IPS-18a (cell line): ENCODE results near the gene YDJC.
A peak's percentile ranks its signal among the peaks of the same experiment; 100 is the strongest.

ENCODE experiments used
- H3K27ac ChIP-seq: one replicate; pipeline ENCODE4 v1.5.1; 2013; ENCODE audit warnings: low read length
- H3K27me3 ChIP-seq: one replicate; pipeline ENCODE4 v1.6.1; 2013; ENCODE audit warnings: mild to moderate bottlenecking, low read length; ENCODE audit not compliant: control insufficient read depth, insufficient read depth
- H3K36me3 ChIP-seq: one replicate; pipeline ENCODE4 v1.6.1; 2013; ENCODE audit warnings: low read depth, low read length; ENCODE audit not compliant: control insufficient read depth
- H3K4me1 ChIP-seq: one replicate; pipeline ENCODE4 v1.6.1; 2013; ENCODE audit warnings: low read depth, low read length; ENCODE audit not compliant: control insufficient read depth
- H3K4me3 ChIP-seq: one replicate; pipeline ENCODE4 v1.5.1; 2013; ENCODE audit warnings: low read length
- H3K9ac ChIP-seq: one replicate; pipeline ENCODE4 v1.6.1; 2013; ENCODE audit warnings: mild to moderate bottlenecking, low read length, moderate library complexity
- H3K9me3 ChIP-seq: one replicate; pipeline ENCODE4 v1.6.1; 2013; ENCODE audit warnings: low read depth, low read length; ENCODE audit not compliant: control insufficient read depth

Gene YDJC

GRCh38 chr22:21663738-21664137, 33.9 kb upstream of the YDJC start:
- H3K36me3 ChIP-seq, result no peaks in the 10 kb centered on the region
- no peak overlapping the region for H3K27ac ChIP-seq
- H3K4me3 ChIP-seq, result no peak overlapping the region
- H3K4me1 ChIP-seq, result no peaks in the 10 kb centered on the region
- no peak overlapping the region for H3K9ac ChIP-seq
- H3K9me3 ChIP-seq, result no peaks in the 10 kb centered on the region
- no peaks in the 10 kb centered on the region for H3K27me3 ChIP-seq

GRCh38 chr22:21661991-21662390, 32.2 kb upstream of the YDJC start:
- Histone ChIP-seq H3K9me3 (no peaks in the 10 kb centered on the region), H3K4me1 (no peaks in the 10 kb centered on the region), H3K36me3 (no peaks in the 10 kb centered on the region), H3K27me3 (no peaks in the 10 kb centered on the region), H3K27ac (no peak overlapping the region), H3K9ac (no peak overlapping the region), H3K4me3 (no peak overlapping the region)

GRCh38 chr22:21660904-21661303, 31.1 kb upstream of the YDJC start:
- Histone ChIP-seq H3K9me3 (no peaks in the 10 kb centered on the region), H3K4me3 (no peak overlapping the region), H3K4me1 (no peaks in the 10 kb centered on the region), H3K27ac (no peak overlapping the region), H3K9ac (no peak overlapping the region), H3K27me3 (no peaks in the 10 kb centered on the region), H3K36me3 (no peaks in the 10 kb centered on the region)

GRCh38 chr22:21659864-21660525, 30.2 kb upstream of the YDJC start:
- Histone ChIP-seq H3K9ac (no peak overlapping the region), H3K4me1 (no peaks in the 10 kb centered on the region), H3K36me3 (peaks cover under 1% of the 10 kb centered on the region), H3K27me3 (no peaks in the 10 kb centered on the region), H3K9me3 (no peaks in the 10 kb centered on the region), H3K27ac (no peak overlapping the region), H3K4me3 (no peak overlapping the region)

- H3K9ac ChIP-seq, result peak overlapping the region; percentile 50
Measured at GRCh38 chr22:21657360-21658032, 27.7 kb upstream of the YDJC start.

GRCh38 chr22:21657020-21657359, 27.2 kb upstream of the YDJC start:
- no peaks in the 10 kb centered on the region for H3K9me3 ChIP-seq
- H3K27ac ChIP-seq, result no peak overlapping the region
- H3K27me3 ChIP-seq, result no peaks in the 10 kb centered on the region
- peaks cover 16% of the 10 kb centered on the region for H3K36me3 ChIP-seq
- peaks cover 3% of the 10 kb centered on the region for H3K4me1 ChIP-seq
- H3K9ac ChIP-seq, result no peak overlapping the region
- peak overlapping the region; percentile 61 for H3K4me3 ChIP-seq

More at GRCh38 chr22:21657360-21658032, 27.7 kb upstream of the YDJC start:
- Histone ChIP-seq H3K36me3 (peaks cover 16% of the 10 kb centered on the region), H3K27ac (no peak overlapping the region), H3K4me1 (peaks cover 3% of the 10 kb centered on the region), H3K4me3 (peak overlapping the region; percentile 61), H3K9me3 (no peaks in the 10 kb centered on the region), H3K27me3 (no peaks in the 10 kb centered on the region)

- Histone ChIP-seq H3K9ac (peak overlapping the region; percentile 89), H3K4me3 (peak overlapping the region; percentile 90), H3K4me1 (peaks cover 12% of the 10 kb centered on the region), H3K36me3 (peaks cover 16% of the 10 kb centered on the region), H3K27me3 (no peaks in the 10 kb centered on the region), H3K27ac (no peak overlapping the region), H3K9me3 (no peaks in the 10 kb centered on the region)
Measured at GRCh38 chr22:21652547-21653545, 23.0 kb upstream of the YDJC start.

GRCh38 chr22:21652010-21652546, 22.3 kb upstream of the YDJC start:
- Histone ChIP-seq H3K4me3 (peak overlapping the region; percentile 90), H3K9me3 (no peaks in the 10 kb centered on the region), H3K27ac (peak overlapping the region; percentile 90), H3K9ac (peak overlapping the region; percentile 89), H3K27me3 (no peaks in the 10 kb centered on the region), H3K36me3 (peaks cover 16% of the 10 kb centered on the region), H3K4me1 (peaks cover 12% of the 10 kb centered on the region)

- H3K4me1 ChIP-seq, result peaks cover 12% of the 10 kb centered on the region
- H3K36me3 ChIP-seq, result peaks cover 16% of the 10 kb centered on the region
- no peaks in the 10 kb centered on the region for H3K27me3 ChIP-seq
- H3K27ac ChIP-seq, result peak overlapping the region; percentile 90
- peak overlapping the region; percentile 89 for H3K9ac ChIP-seq
- H3K4me3 ChIP-seq, result peak overlapping the region; percentile 90
- no peaks in the 10 kb centered on the region for H3K9me3 ChIP-seq
Measured at GRCh38 chr22:21651521-21652009, 21.7 kb upstream of the YDJC start.

GRCh38 chr22:21650823-21651520, 21.1 kb upstream of the YDJC start:
- Histone ChIP-seq H3K9me3 (no peaks in the 10 kb centered on the region), H3K9ac (peak overlapping the region; percentile 89), H3K27me3 (no peaks in the 10 kb centered on the region), H3K27ac (peak overlapping the region; percentile 90), H3K36me3 (peaks cover 16% of the 10 kb centered on the region), H3K4me1 (peaks cover 12% of the 10 kb centered on the region), H3K4me3 (peak overlapping the region; percentile 90)
